Stimulated activated CD4-positive, alpha-beta T cell treated with anti-CD3 and anti-CD28 coated beads, Interleukin-2, amount 100 ng/mL, for 24 hours (primary cell): ENCODE results near the gene IGF2R.
"Not testable (repeated sequence)": the region's sequence is repeated elsewhere in the genome, so short reads cannot be mapped to it uniquely, and the experiment has no call there.

Experiments used
- DNase-seq, 2 donors: peaks; one replicate each; pipeline ENCODE4 v3.0.0-alpha.2; 2020

The IGF2R gene, protein sequence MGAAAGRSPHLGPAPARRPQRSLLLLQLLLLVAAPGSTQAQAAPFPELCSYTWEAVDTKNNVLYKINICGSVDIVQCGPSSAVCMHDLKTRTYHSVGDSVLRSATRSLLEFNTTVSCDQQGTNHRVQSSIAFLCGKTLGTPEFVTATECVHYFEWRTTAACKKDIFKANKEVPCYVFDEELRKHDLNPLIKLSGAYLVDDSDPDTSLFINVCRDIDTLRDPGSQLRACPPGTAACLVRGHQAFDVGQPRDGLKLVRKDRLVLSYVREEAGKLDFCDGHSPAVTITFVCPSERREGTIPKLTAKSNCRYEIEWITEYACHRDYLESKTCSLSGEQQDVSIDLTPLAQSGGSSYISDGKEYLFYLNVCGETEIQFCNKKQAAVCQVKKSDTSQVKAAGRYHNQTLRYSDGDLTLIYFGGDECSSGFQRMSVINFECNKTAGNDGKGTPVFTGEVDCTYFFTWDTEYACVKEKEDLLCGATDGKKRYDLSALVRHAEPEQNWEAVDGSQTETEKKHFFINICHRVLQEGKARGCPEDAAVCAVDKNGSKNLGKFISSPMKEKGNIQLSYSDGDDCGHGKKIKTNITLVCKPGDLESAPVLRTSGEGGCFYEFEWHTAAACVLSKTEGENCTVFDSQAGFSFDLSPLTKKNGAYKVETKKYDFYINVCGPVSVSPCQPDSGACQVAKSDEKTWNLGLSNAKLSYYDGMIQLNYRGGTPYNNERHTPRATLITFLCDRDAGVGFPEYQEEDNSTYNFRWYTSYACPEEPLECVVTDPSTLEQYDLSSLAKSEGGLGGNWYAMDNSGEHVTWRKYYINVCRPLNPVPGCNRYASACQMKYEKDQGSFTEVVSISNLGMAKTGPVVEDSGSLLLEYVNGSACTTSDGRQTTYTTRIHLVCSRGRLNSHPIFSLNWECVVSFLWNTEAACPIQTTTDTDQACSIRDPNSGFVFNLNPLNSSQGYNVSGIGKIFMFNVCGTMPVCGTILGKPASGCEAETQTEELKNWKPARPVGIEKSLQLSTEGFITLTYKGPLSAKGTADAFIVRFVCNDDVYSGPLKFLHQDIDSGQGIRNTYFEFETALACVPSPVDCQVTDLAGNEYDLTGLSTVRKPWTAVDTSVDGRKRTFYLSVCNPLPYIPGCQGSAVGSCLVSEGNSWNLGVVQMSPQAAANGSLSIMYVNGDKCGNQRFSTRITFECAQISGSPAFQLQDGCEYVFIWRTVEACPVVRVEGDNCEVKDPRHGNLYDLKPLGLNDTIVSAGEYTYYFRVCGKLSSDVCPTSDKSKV (N-terminal part only)

DNA sequence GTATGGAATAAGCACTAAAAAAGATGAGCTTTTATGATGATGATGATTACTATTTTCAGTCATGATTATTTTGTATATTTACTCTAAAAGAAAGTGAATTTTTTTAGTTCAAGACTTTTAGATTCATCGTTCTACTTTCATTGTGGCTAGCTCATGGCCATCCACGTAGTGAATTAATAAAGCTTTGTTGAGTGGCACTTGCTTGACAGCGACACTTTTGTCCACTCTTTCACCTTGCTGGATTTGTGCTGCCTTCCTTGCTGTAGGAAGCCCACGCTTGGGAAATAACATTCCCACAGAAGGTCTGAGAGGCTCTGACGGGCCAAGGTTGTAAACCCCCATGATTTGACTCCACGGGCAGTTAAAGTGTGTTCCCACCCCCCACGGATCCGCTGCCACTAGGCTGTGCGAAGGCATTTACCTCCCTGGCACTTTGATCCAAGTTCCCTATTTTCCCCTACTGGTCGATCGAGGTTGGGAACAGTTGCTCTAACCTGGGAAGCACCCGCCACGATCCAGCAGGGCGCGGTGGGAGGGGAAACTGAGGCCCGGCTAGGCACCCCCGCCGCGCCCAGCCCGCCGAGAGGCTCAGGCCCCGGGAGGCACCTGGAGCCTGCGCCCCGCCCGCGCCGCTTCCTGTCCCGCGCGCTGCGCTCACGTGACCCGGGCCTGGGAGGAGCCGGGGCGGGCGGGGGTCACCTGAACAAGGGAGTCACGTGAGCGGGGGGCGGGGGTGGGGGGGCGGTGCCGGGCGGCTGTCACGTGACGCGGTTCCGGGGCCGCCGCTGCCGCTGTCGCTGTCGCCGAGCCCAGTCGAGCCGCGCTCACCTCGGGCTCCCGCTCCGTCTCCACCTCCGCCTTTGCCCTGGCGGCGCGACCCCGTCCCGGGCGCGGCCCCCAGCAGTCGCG is at the start of gene IGF2R:
IGF2R (plus strand) TSS at position 788 of the 909 bp plus-strand sequence. CDS start 165 bp downstream, outside the sequence.
- DNase-seq, result peak; percentile 94

DNA sequence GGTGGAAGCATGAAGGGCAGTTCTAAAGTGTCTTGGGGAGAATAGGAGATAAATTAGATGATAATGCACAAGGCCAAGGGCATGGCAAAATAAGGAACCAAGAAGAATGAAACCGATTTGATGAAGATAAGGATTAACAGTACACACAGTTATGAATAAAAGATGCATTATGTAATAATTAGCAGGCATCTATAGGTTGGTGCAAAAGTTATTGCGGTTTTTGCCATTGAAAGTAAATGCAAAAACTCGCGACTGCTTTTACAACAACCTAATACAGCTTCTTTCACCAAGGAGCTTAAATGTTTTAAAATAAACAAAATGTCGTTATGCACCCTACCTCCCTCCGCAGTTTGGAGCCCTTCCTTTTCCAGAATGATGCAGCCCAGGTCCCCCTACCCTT is 49.1 kb upstream of the IGF2R start:
- DNase-seq, result no peak

DNA sequence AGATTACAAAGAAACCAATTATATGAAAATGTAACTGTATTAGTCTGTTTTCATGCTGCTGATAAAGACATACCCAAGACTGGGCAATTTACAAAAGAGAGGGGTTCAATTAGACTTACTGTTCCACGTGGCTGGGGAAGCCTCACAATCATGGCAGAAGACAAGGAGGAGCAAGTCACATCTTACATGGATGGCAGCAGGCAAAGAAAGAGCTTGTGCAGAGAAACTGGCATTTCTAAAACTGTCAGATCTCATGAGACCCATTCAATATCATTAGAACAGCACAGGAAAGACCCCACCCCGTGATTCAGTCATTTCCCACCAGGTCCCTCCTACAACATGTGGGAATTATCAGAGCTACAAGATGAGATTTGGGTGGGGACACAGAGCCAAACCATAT is 44.7 kb upstream of the IGF2R start:
- not testable (repeated sequence) for DNase-seq

DNA sequence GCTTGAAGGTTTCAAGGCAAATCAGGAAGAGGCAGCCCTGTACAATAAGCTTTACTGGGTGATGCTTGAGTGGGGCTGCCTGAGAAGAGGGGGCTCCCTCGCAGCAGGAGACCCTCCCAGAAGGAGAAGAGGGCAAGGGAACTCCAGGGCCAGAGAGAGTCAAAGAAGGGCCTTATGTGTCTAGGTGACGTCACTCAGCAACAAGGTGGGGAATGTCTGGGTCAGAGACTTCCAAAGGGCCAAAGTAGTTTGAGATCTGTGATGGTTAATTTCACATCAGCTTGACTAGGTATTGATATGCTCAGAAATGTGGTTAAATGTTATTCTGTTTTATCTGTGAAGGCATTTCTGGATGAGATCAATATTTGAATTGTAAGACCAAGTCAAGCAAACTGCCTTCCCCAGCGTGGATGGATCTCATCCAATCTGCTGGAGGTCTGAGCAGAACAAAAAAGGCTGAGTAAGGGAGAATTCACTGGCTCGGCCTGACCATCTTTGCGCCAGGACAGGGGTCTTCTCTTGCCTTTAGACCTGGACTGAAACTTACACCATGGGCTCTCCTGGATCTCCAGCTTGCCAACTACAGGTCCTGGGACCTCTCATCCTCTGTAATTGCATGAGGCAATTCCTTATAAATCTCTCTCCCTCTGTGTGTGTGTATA is 42.2 kb upstream of the IGF2R start:
- no peak for DNase-seq

DNA sequence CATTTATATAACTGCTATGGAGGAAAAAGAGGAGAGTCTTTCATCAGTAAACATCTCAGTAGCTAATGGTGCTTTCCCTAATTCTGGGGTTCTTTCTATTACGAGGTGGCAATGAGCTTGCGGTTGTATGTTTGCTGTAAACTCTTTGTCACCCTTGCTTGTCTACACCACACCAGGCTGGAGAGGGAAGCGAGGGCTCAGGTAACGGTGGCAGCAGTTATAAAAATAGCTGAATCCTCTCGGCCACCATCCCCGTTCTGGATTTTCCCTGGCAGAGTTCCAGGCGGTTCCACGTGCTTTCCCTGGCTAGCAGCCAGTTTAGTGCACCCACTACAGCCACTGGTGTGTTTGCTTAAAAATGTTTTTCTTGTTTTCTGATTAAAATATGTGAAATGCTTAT is 39.1 kb upstream of the IGF2R start:
- DNase-seq, result peak; percentile 51 to 62

DNA sequence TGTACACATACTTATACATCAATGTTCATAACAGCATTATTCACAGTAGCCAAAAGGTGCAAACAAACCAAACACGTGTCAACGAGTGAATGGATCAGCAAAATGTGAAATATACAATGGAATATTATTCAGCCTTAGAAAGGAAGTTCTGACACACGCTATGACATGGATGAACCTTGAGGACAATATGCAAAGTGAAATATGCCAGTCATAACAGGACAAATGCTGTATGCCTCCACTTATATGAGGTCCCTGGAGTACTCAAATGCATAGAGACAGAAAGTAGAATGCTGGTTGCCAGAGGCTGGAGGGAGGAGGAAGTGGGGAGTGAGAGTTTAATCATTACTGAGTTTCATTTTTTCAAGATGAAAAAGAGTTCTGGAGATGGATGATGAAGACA is 37.8 kb upstream of the IGF2R start:
- DNase-seq, result peak; percentile 14 to 42

DNA sequence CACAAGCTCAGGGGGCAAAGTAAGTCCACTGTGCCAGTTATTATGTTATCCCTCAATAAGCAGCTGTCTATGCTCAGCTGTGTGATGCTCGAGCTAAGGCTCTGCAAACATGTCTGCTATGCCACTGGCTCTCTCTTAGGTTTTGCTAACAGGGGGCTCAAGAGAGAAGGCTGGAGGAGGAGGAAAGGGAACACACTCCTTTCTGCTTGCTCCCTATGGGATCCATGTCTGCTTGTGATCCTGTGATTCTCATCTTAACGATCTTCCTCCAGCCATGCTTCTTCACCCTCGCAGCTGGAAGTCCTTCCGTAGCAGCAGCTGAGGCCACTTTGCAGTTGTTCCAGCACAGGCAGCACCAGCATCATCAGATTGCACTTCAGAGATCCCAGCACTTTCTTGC is 37.0 kb upstream of the IGF2R start:
- DNase-seq, result no peak

DNA sequence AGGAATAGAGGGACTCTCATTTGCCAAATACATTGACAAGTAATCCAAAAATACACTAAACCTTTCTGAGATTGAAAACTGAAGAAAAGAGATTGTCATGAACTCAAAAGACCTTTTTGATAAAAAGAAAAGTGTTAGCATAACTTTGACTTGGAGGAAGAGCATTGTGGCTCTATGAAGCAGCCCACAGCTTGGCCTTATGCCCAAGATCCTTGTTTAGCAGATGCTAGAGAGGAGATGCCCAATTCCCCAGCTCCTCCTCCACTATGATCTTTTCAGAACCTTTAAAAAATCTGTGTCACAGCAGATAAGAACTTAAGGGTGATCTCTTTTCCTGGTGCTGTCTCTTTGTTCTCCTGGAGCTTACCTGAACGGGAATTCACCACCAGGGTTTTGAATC is 35.8 kb upstream of the IGF2R start:
- DNase-seq, result no peak

DNA sequence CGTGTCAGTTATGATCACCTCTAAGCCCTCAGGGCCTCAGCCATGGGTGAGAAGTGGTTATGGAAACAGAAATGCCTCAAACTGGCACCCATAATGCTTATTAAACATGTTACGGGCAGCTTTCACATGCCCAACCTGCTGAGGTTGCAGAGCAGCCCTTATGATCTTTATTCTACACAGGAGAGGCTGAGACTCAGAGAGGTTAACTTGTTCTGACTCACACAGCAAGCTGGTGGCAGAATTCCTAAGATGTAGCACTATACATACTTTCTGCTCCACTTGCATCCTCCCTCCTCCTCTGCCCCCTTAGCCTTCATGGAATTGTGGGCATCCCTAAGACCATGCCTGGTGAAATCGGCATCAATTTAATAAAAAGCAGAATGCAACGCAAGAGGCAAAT is 34.7 kb upstream of the IGF2R start:
- no peak for DNase-seq

DNA sequence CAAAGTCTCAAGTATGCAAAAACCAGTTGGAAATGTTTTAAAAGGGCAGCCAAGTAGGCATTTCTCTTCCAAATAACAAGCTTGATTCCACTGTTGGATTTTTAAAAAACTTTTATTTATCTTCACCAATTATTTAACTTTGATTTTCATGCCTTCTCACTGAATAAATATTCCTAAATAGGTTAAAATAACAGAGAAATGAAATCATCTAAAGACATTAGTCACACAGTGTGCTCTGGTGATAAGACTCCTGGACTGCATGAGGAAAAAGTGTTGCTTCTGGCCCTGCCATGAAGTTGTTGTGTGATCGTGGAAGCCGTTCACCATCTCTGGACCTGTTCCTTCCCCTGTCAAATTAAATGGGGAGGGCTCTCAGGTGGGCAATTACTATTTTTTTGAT is 33.8 kb upstream of the IGF2R start:
- no peak for DNase-seq

DNA sequence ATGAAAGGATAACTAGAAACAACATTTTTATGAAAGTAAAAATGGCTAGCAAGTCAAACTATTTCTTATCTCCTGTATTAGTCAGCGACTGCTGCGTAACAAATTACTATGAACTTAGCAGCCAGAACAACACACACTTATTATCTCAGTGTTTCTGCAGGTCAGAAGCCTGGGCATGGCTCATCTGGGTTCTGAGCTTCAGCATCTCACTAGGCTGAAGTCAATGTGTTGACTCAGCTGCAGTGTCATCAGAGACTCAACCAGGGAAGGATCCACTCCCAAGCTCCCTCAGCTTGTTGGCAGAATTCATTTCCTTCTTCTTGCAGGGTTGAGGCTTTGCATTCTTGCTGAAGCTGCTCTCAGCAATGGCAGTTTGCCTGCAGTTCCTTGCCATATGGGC is 33.2 kb upstream of the IGF2R start:
- no peak for DNase-seq

DNA sequence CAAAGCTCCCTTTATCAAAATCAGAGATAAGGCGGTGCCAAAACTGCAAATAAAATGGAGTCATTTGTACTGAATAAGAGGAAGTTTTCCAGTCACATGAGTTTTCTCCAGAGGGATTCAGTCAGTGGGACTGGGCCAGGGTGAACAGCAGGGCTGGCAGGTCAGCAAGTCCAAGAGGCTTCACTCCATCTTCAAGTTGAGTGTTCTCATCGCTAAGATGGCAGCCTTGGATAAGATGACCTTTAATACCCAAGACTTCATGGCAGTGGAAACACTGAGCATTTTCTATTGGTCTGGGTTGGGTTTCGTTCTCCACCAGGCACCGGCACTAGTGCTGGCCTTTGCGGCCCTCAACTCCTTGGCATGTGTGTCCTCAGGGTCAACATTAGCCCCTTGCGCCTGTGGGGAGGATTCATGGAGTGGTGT is 29.3 kb upstream of the IGF2R start:
- no peak for DNase-seq

DNA sequence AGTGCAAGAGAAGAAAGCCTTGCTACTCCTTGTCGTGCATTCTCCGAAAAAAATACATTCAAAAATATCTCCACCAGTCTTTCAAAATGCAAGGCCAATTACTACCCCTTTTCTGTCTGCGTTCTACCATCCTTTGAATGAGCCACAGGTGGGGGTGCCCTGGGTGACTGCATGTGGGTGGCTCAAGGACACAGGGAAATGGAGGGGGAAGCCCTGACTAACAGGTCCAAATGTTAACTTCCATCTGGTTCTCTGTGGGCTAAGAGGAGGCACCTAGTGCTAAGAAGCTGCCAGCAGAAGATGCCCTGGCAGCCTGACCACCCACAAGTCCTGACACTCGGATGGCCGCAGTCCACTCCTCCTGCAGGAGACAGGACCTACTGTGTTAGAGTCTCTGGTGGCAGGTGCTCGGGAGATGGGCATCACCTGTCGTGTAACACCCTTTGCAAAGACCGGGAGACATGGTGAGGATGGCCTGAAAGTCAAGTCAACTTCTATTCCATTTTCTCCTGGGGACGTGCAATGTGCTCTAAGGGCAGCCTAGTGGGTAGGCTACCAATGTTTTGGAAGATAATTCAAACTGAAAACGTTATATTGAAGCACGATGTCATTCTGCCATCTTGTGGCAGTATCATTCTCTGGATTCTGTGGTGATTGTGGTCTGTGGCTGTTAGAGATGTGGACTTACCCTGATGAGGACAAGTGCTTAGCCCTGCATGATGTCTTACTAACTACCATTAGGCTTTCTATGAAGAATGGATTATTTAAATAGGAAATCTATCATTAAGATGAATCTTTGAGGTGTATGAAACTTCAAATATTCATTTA is 27.4 kb upstream of the IGF2R start:
- DNase-seq, result peak; percentile 6 to 33

DNA sequence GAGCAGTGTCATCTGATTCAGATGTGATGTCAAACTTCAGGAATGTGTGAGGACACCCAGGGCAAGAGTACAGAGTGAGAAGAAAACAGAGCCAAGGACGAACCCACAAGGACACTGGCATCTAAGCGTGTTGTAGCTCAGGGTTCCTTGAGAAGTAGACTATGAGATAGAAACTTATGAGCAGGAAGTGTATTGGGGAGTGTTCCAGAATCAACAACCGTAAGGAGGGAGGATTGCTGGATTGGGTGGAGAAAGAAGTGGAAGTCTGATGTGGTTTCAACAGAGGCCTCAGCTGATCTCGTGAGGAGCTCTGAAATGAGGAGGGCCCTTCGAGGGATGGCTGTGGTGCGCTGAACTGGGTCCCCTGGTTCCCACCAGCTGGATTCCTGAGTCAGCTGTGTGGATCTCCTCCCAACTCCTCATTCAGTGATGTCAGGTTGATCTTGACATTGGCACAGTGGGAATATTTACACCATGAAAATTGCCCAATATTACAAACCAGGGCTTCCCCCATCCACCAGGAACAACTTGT is 25.7 kb upstream of the IGF2R start:
- DNase-seq, result no peak

DNA sequence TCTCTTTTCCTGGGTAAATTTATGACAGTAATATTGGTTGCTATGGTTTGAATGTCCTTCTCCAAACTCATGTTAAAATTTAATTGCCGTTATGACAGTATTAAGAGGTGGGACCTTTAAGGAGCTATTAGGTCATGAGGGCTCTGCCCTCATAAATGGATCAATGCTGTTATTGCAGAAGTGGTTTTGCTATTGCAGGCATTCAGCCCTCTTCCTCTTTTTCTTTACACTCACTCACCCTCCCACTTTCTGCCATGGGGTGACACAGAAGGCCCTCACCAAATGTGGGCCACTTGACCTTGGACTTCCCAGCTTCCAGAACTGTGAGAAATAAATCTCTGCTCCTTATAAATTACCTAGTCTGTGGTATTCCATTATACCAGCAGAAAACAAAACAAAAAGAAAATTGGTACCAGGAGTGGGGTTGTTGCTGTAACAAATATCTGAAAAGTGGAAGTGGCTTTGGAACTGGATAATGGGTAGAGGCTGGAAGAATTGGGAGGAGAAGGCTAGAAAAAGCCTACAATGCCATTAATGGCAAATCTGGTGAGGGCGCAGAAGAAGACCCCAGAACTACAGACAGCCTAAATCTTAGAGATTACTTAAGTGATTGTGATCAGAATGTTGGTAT is 24.8 kb upstream of the IGF2R start:
- DNase-seq, result no peak

DNA sequence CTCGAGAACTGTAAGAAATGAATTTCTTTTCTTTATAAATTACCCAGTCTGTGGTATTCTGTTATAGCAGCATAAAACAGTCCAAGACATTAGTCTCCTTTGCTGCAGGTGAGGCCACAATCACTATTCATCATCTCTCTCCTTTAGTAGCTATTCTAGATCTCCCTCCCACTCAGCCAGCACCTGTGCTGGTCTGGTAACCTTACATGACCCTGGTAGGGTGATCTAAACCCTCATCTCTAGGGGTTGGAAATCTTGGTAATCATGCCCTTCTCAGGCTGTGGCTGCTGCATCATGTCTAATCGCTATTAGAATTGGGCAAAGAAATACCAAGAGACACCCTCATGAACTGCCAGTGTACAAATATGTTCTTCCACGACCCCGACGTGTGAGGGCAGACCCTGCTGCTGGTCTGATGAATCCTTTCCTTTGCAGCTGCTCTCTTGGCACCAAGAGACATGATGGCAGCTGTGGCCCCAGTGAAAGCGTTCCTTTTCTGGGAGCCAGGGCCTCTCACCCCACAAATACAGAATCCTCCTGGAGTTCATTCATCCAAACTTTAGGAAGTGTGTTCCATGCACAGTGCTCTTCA is 23.0 kb upstream of the IGF2R start:
- no peak for DNase-seq

DNA sequence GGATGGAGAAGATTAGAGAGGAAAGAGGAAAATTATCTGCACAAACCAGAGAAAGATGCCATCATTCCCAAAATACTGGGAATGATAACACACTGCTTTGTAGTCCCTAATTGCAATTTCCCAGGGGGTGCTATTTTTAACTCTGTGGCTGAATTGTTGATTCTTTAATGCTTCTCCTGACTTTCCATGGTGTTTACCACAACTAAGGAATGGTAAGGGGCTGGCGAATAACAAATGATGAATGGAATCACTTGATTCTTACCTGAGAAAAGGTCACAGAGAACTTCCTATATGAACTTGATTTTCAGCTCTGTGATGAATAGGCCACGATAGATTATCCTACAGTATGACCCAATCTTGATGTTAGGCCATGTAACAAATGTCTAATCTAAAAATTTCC is 22.0 kb upstream of the IGF2R start:
- DNase-seq, result no peak

DNA sequence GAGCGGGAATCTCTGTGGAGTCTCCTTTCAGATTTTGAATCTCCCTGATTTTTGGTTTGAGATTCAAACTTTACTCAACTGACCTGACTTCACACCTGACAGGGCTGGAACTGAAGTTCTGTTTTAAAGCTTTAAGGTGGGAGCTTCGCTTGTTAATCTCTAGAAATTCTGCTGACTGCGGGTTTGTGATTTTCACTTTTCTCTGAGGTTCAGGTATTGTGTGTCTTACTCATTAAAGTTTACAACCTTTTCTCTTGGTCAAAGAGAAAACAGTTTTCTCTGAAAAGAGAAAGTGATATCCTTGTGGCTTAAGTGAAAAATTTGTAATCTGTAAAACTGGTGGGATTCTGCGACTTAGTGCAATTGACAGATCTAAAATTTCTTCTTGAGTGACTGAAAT is 20.7 kb upstream of the IGF2R start:
- no peak for DNase-seq

DNA sequence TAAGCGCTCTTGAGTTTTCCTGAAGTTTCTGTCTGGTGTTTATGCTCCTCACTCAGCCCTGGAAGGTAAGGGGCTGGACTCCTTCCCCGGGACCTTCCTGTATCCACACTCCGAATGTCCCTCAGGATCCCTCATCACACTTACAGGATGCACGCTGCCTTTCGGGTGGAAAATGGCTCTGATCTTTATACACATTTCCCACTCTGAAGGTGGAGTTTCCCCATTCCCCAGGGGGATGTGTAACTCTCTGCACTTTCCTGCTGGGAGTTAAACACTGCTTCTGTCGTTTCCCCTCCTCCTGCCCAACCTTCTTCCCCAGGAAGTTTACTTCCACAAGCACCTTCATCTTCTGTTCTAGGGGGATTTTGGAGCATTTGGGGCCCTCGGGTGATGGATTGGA is 17.1 kb upstream of the IGF2R start:
- no peak for DNase-seq
